Naive thymus-derived CD4-positive, alpha-beta T cell (primary cell): ENCODE data around the gene GRM4. TPM values are rescaled to one million over a fixed set of nuclear protein-coding genes. Genes with fewer than 3 reads are reported as not detected.

Source experiments
- ATAC-seq: fragments of 150-1000 bp; cut with Tn5 transposase; 2 replicates; pipeline ENCODE4 v1.10.0; 2021; ENCODE audit warnings: mild to moderate bottlenecking, moderate library complexity
- CTCF ChIA-PET: fragments of 350-600 bp; sonication (Branson Sonifier 250); formaldehyde crosslinking; loops from one replicate; lab custom pipeline; 2021; ENCODE audit warnings: antibody characterized with exemption; lab: Charles Lee
- POLR2A ChIA-PET: fragments of 350-600 bp; sonication (Branson Sonifier 250); formaldehyde crosslinking; loops from one replicate; lab custom pipeline; 2021; ENCODE audit warnings: antibody characterized with exemption, inconsistent platforms; lab: Charles Lee
- DNase-seq, 9 donors: peaks; one replicate each; pipeline versions ENCODE4 v3.0.0 to v3.0.0-alpha.2; 2020 to 2022; ENCODE audit warnings: mixed read lengths in 1 of 9
- H3K27ac ChIP-seq: one replicate; pipeline ENCODE4 v1.7.0; 2013; ENCODE audit warnings: mild to moderate bottlenecking, low read depth, low read length, moderate library complexity
- H3K27me3 ChIP-seq, 2 donors: one replicate each; pipeline ENCODE4 v1.7.0; 2013; ENCODE audit warnings: low read length in 2 of 2, mild to moderate bottlenecking in 2 of 2, moderate library complexity in 2 of 2; ENCODE audit not compliant: control insufficient read depth in 2 of 2, insufficient read depth in 2 of 2
- H3K36me3 ChIP-seq, 3 experiments: 1 replicate in 2 of 3; 2 replicates in 1 of 3; pipeline ENCODE4 v1.7.0; 2013; ENCODE audit warnings: low read length in 3 of 3, mild to moderate bottlenecking in 3 of 3, moderate library complexity in 1 of 3; ENCODE audit not compliant: insufficient read depth in 3 of 3, control insufficient read depth in 2 of 3
- H3K4me1 ChIP-seq, 2 donors: one replicate each; pipeline ENCODE4 v1.7.0; 2013; ENCODE audit warnings: low read length in 2 of 2, mild to moderate bottlenecking in 2 of 2, moderate library complexity in 1 of 2; ENCODE audit not compliant: control insufficient read depth in 2 of 2, insufficient read depth in 2 of 2
- H3K4me3 ChIP-seq: 2 replicates; pipeline ENCODE4 v1.7.0; 2013; ENCODE audit warnings: mild to moderate bottlenecking, low read length
- H3K9me3 ChIP-seq, 3 experiments: 1 replicate in 2 of 3; 2 replicates in 1 of 3; pipeline ENCODE4 v1.7.0; 2013; ENCODE audit warnings: low read length in 3 of 3; ENCODE audit not compliant: control insufficient read depth in 2 of 3
- H3K27ac Mint-ChIP-seq, 9 donors: one replicate each; pipeline ENCODE4 v1.8.0; 2020 to 2022; ENCODE audit warnings: mixed read lengths in 9 of 9, mild to moderate bottlenecking in 8 of 9, moderate library complexity in 5 of 9, inconsistent platforms in 2 of 9
- H3K27me3 Mint-ChIP-seq, 5 donors: one replicate each; pipeline ENCODE4 v1.8.0; 2021 to 2022; ENCODE audit warnings: mixed read lengths in 5 of 5, mild to moderate bottlenecking in 1 of 5
- H3K36me3 Mint-ChIP-seq, 5 donors: one replicate each; pipeline ENCODE4 v1.8.0; 2020 to 2022; ENCODE audit warnings: mixed read lengths in 5 of 5, mild to moderate bottlenecking in 3 of 5, inconsistent platforms in 1 of 5
- H3K4me1 Mint-ChIP-seq, 7 donors: one replicate each; pipeline ENCODE4 v1.8.0; 2020 to 2022; ENCODE audit warnings: mixed read lengths in 7 of 7, mild to moderate bottlenecking in 3 of 7, inconsistent platforms in 1 of 7
- H3K4me3 Mint-ChIP-seq, 10 donors: one replicate each; pipeline ENCODE4 v1.8.0; 2020 to 2022; ENCODE audit warnings: mild to moderate bottlenecking in 10 of 10, mixed read lengths in 10 of 10, moderate library complexity in 6 of 10, inconsistent platforms in 2 of 10
- H3K9me3 Mint-ChIP-seq, 11 donors: one replicate each; pipeline ENCODE4 v1.8.0; 2020 to 2022; ENCODE audit warnings: mixed read lengths in 11 of 11, mild to moderate bottlenecking in 4 of 11, inconsistent platforms in 1 of 11, moderate library complexity in 1 of 11
- intact Hi-C, 2 donors: fragments of 100-400 bp; cut with micrococcal nuclease; formaldehyde crosslinking; loops; one replicate each; pipeline ENCODE4 v1.15.1; 2023
- polyA plus RNA-seq, 2 donors: library from polyadenylated mRNA; unstranded; fragments of 300-500 nt; fragmentation: Illumina TruSeq; gene quantifications; one replicate each; pipeline ENCODE4 v1.2.3, GENCODE V29; 2021
- total RNA-seq, 6 experiments: library from RNA in 5 of 6; stranded (reverse) in 5 of 6; gene quantifications; 1 replicate in 5 of 6; 2 replicates in 1 of 6; pipeline ENCODE4 v1.2.3 and lab custom pipeline; 2021 to 2026

Gene GRM4
- total and polyA plus RNA-seq, 7 experiments from 2014 or later, result not detected

DNA sequence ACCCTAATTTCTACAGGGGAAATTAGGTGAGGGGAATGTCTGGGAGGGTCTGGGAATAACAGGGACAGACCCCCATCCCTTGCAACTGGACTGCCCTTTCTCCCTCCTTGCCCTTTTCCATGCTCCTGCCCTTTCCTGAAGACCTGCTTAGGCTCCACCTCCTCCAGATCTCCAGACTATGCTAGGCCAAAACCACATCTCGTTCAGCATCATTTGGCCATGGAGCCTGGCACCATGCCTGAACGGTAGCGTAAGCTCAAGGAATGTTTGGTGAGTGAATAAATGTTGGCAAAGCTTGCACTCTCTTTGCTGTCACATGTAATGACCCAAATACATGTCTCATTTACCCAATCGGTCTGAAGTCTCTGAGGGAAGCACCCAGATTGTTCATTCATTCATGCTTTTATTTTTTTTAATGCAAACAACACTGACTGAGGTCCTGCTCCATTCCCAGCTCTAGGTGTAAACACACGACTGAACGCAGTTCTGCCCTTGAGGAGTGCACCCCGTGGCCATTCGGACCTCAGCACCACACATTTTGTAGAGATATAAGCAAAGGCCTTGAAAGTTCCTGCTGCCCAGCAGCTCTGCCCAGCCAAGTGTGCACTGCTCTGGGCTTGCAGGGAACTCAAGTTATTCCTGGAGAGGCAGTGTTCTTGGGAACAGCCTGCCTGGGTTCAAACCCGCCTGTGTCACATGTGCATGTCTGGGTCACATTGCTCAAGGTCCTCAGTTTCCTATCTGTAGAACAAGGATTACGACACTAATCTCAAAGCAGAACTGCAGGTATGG, 1.1 kb upstream of the GRM4 start:
- ATAC-seq, result no peak
- Mint-ChIP-seq H3K9me3 (peaks cover 0 to 2% (median 0%) of the 10 kb centered on the region in 11 donors), H3K27ac (no peak overlapping the region), H3K4me3 (peak overlapping the region in 8 of 10 donors; percentile 26 to 83 (median 54)), H3K4me1 (peaks cover 0 to 24% (median 16%) of the 10 kb centered on the region in 7 donors), H3K27me3 (peaks cover 39 to 77% (median 55%) of the 10 kb centered on the region in 5 donors), H3K36me3 (no peaks in the 10 kb centered on the region)
- intact Hi-C loops, result no loop called here
- Histone ChIP-seq H3K4me3 (no peak overlapping the region), H3K36me3 (no peaks in the 10 kb centered on the region), H3K27me3 (peaks cover 4 to 25% of the 10 kb centered on the region in 2 donors), H3K9me3 (no peaks in the 10 kb centered on the region), H3K27ac (no peak overlapping the region), H3K4me1 (peaks cover 15 to 26% of the 10 kb centered on the region in 2 donors)
- CTCF ChIA-PET, result no interaction called here
- POLR2A ChIA-PET, result no interaction called here
- no peak for DNase-seq

DNA sequence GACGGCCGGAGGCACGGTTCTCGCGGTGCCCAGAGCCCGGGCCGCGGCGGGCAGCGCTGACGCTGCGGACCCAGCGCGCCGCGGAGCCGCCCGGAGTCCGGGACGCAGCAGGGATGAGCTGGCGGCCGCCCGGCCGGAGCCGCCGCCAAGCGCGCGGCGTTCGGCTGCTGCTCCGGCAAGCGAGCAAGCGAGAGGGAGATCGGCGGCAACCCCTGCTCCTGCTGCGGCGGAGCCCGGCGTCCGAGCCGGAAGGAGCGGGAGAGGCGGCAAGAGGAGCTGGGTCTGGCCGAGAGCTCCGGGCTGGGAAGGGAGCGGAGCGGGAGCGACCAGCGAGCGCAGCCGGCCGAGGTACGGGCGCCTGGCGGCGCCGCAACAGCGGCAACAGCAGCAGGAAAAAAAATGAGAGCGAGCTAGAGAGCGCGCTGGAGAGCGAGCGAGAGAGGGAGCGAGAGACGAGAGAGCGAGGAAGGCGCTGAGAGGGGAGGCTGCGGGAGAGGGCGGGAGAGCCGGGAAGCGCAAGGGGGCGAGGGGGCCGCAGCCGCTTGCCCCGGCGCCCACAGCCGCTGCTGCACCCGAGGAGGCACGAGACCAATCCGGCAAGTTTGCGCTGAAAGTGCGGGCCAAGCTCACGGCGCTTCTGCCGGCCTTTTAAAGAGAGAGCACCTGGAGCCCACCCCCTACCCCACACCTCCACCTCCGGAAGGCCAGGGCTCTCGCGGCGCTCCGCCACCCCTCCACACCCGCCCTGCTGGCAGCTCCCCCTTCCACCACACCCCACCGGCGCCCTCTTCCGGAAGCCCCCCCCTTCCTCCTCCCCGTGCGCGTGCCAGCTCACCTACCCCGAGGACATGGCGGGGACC, 496 bp downstream of the GRM4 start:
- peaks cover 4 to 38% of the 10 kb centered on the region in 2 donors for H3K27me3 ChIP-seq
- H3K4me3 ChIP-seq, result peak overlapping the region; percentile 27
- Mint-ChIP-seq H3K4me3 (peak overlapping the region; percentile 45 to 83 (median 74)), H3K36me3 (no peaks in the 10 kb centered on the region), H3K27me3 (peaks cover 40 to 78% (median 55%) of the 10 kb centered on the region in 5 donors), H3K9me3 (no peaks in the 10 kb centered on the region), H3K4me1 (peaks cover 0 to 30% (median 16%) of the 10 kb centered on the region in 7 donors), H3K27ac (no peak overlapping the region)
- intact Hi-C loops, result no loop called here
- ChIA-PET POLR2A (interaction anchor here (0.6 kb wide), 1 partner anchor 566 kb away, joined by 3 read pairs; no protein-coding TSS in a partner anchor), CTCF (interaction anchor here (0.9 kb wide), 1 partner anchor 18 kb away, joined by 3 read pairs; no protein-coding TSS in a partner anchor)
- H3K4me1 ChIP-seq, result peaks cover 15 to 26% of the 10 kb centered on the region in 2 donors
- no peak overlapping the region for H3K27ac ChIP-seq
- peak; percentile 55 for ATAC-seq
- no peaks in the 10 kb centered on the region for H3K9me3 ChIP-seq
- H3K36me3 ChIP-seq, result no peaks in the 10 kb centered on the region
- DNase-seq, result peak in 7 of 9 donors; percentile 26 to 40 (median 33)

DNA sequence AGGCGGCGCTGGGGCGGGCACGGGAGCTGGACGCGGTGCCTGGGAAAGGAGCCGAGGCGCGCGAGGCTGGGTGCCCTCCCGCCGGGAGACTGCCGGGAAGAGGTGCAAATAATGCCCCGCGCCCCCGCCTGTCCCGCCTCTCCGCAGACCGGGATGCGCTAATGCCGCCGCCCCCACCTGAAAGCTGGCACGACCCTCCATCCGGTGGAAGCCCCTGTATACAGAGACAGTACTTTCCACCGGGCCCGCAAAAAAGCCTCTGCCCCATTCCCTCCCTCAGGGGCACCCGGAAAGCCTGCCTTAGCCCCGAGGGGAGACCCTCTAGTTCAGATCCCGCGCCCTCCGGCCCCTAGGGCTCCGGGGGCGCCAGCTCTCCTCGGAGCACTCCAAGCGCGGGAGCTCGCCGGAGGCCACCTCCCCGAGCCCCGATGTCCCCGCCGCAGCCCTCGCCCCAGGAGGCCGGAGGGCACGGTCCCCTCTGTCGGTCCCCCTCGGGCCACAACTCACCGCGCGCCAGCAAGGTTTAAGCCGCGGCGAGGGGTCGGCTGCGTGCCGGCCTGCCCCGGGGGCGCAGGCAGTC, 1.2 kb downstream of the GRM4 start:
- Histone ChIP-seq H3K27me3 (peaks cover 4 to 42% of the 10 kb centered on the region in 2 donors), H3K4me3 (peak overlapping the region; percentile 25), H3K4me1 (peaks cover 15 to 26% of the 10 kb centered on the region in 2 donors), H3K27ac (no peak overlapping the region), H3K36me3 (no peaks in the 10 kb centered on the region), H3K9me3 (no peaks in the 10 kb centered on the region)
- intact Hi-C loops, result no loop called here
- Mint-ChIP-seq H3K27me3 (peaks cover 40 to 77% (median 55%) of the 10 kb centered on the region in 5 donors), H3K36me3 (peaks cover 0 to 3% (median 0%) of the 10 kb centered on the region in 5 donors), H3K4me1 (peaks cover 0 to 30% (median 19%) of the 10 kb centered on the region in 7 donors), H3K9me3 (no peaks in the 10 kb centered on the region), H3K4me3 (peak overlapping the region in 8 of 10 donors; percentile 36 to 83 (median 66)), H3K27ac (no peak overlapping the region)
- DNase-seq (no peak), ATAC-seq (no peak)
- CTCF ChIA-PET, result interaction anchor here (0.9 kb wide), 1 partner anchor 19 kb away, joined by 3 read pairs; no protein-coding TSS in a partner anchor
- POLR2A ChIA-PET, result no interaction called here

DNA sequence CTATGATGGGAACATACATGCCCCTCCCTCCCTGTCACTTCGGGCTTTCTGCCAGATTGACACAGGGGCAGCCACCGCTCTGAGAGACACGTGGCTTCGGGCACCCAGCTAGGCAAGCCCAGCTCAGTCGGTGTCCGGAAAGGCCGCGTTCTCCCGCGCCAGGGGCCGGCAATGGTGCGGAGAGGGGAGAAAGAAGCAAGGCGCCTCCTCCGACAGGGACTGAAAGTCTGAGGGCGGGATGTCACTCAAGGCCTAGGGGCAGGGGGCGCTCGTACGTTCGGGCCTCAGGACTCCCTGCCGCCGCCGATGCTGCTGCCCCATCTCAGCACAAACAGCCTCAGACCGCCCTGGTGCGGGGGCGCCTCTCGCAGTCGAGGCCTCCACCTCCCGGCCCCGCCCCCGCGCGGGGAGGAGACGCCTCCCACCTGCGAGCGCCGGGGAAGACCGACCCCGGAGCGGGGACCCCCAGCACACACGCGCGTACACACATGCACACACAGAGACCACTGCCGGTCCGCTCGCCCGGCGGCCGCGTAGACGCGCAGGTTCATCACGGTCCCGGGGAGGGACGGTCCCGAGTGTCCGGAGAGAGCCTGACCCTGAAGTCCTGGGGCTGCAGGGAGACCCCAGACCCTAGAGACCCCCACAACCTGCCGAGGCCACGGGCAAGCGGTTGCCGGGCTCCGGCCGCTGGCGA, 1.9 kb downstream of the GRM4 start:
- Mint-ChIP-seq H3K4me3 (peak overlapping the region in 9 of 10 donors; percentile 50 to 83 (median 66)), H3K4me1 (peaks cover 0 to 30% (median 19%) of the 10 kb centered on the region in 7 donors), H3K27ac (no peak overlapping the region), H3K27me3 (peaks cover 45 to 80% (median 60%) of the 10 kb centered on the region in 5 donors), H3K36me3 (peaks cover 0 to 3% (median 0%) of the 10 kb centered on the region in 5 donors), H3K9me3 (no peaks in the 10 kb centered on the region)
- Histone ChIP-seq H3K9me3 (no peaks in the 10 kb centered on the region), H3K27ac (no peak overlapping the region), H3K36me3 (no peaks in the 10 kb centered on the region), H3K27me3 (peaks cover 4 to 46% of the 10 kb centered on the region in 2 donors), H3K4me3 (peak overlapping the region; percentile 25), H3K4me1 (peaks cover 15 to 26% of the 10 kb centered on the region in 2 donors)
- intact Hi-C loops, result no loop called here
- DNase-seq, result peak in 7 of 9 donors; percentile 30 to 40 (median 35)
- ChIA-PET POLR2A (no interaction called here), CTCF (no interaction called here)
- peak; percentile 61 for ATAC-seq

DNA sequence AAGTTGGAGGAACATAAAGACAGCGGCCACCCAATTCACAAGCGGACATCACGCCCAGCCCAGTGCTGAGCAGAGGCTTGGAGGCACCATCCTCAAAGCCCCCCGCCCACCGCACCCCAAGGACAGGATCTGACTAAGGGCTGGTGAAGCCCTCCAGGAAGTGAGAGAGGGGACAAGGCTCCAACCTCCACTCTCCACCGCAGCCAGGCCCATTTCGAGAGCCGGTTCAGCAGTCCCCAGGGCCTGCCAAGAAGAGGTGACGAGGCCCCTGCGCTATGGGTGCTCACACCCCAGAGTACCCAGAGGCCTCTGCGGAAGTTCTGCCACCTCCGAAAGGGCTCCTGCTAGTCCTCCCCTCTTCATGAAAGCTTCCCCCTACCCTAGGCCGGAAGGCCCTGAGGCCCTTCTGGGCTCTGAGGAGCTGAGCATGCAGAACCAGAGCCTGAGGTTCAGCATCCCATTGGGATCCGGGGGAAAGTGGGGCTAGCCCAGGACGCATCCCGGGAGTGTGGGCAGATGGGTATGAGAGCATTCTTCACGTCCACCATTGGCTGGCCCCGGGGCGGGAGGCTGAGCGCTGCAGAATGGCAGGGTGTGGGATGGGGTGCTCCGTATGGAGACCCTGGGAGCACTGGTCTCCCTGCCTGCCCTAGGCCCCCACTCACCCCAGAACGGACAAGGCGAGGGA, 2.5 kb downstream of the GRM4 start:
- peaks cover 0 to 3% (median 0%) of the 10 kb centered on the region in 5 donors for H3K36me3 Mint-ChIP-seq

More for the DNA sequence above, 2.5 kb downstream of the GRM4 start:
- Mint-ChIP-seq H3K27ac (no peak overlapping the region), H3K4me1 (peaks cover 0 to 30% (median 18%) of the 10 kb centered on the region in 7 donors), H3K9me3 (no peaks in the 10 kb centered on the region), H3K27me3 (peaks cover 52 to 81% (median 64%) of the 10 kb centered on the region in 5 donors), H3K4me3 (peak overlapping the region in 9 of 10 donors; percentile 50 to 83 (median 65))
- no peaks in the 10 kb centered on the region for H3K9me3 ChIP-seq
- H3K4me3 ChIP-seq, result peak overlapping the region; percentile 25
- H3K27me3 ChIP-seq, result peaks cover 4 to 46% of the 10 kb centered on the region in 2 donors
- no peak for DNase-seq
- H3K4me1 ChIP-seq, result peaks cover 15 to 26% of the 10 kb centered on the region in 2 donors
- ATAC-seq, result no peak
- ChIA-PET POLR2A (no interaction called here), CTCF (no interaction called here)
- no peaks in the 10 kb centered on the region for H3K36me3 ChIP-seq
- intact Hi-C loops, result no loop called here
- H3K27ac ChIP-seq, result no peak overlapping the region
